CD4-positive, alpha-beta T cell treated with Interleukin-12 subunit alpha and Interleukin-12 subunit beta, for 1 hour (primary cell): ENCODE data around the gene LOXL4.

Experiments
- DNase-seq: peaks from one replicate; pipeline ENCODE4 v3.0.0-alpha.2; 2020

LOXL4 gene

GRCh38 chr10:98262571-98262970 is 5.4 kb downstream of the LOXL4 start:
- DNase-seq: no peak

GRCh38 chr10:98261436-98262277 is 6.3 kb downstream of the LOXL4 start:
- no peak for DNase-seq

- DNase-seq: no peak
Observed at GRCh38 chr10:98260752-98261151, 7.2 kb downstream of the LOXL4 start.

- DNase-seq: no peak
Observed at GRCh38 chr10:98260350-98260749, 7.6 kb downstream of the LOXL4 start.

- no peak for DNase-seq
Observed at GRCh38 chr10:98259606-98260315, 8.2 kb downstream of the LOXL4 start.

GRCh38 chr10:98258683-98259454 is 9.1 kb downstream of the LOXL4 start:
- no peak for DNase-seq

- no peak for DNase-seq
Observed at GRCh38 chr10:98257961-98258360, 10.0 kb downstream of the LOXL4 start.

- DNase-seq: no peak
Observed at GRCh38 chr10:98257198-98257597, 10.8 kb downstream of the LOXL4 start.

GRCh38 chr10:98256692-98257091 is 11.3 kb downstream of the LOXL4 start:
- no peak for DNase-seq

- no peak for DNase-seq
Observed at GRCh38 chr10:98255146-98255877, 12.7 kb downstream of the LOXL4 start.

- no peak for DNase-seq
Observed at GRCh38 chr10:98254234-98254974, 13.6 kb downstream of the LOXL4 start.

- DNase-seq: no peak
Observed at GRCh38 chr10:98253499-98253898, 14.5 kb downstream of the LOXL4 start.

- no peak for DNase-seq
Observed at GRCh38 chr10:98252464-98252863, 15.5 kb downstream of the LOXL4 start.

GRCh38 chr10:98251399-98251798 is 16.6 kb downstream of the LOXL4 start:
- DNase-seq: no peak

GRCh38 chr10:98249134-98249533 is 18.9 kb downstream of the LOXL4 start:
- no peak for DNase-seq

- DNase-seq: no peak
Observed at GRCh38 chr10:98248018-98248417, 20.0 kb downstream of the LOXL4 start.

GRCh38 chr10:98246911-98247805 is 20.8 kb downstream of the LOXL4 start:
- DNase-seq: no peak

- DNase-seq: no peak
Observed at GRCh38 chr10:98244586-98244985, 23.4 kb downstream of the LOXL4 start.

GRCh38 chr10:98244141-98244540 is 23.9 kb downstream of the LOXL4 start:
- DNase-seq: no peak

GRCh38 chr10:98242823-98243222 is 25.2 kb downstream of the LOXL4 start:
- no peak for DNase-seq

GRCh38 chr10:98240524-98240923 is 27.5 kb downstream of the LOXL4 start:
- DNase-seq: no peak
